K562 (cell line): ENCODE data around the gene TYRO3. TPM values are rescaled to one million over a fixed set of nuclear protein-coding genes. Genes with fewer than 3 reads are reported as not detected.

Experiments used
- ATAC-seq: fragments of 200-7000 bp; cut with Tn5 transposase; 3 replicates; pipeline ENCODE4 v1.9.1; 2020; ENCODE audit warnings: moderate library complexity
- BruUV-seq: library from RNA; stranded (reverse); fragments of 400-500 nt; replicated peaks from 2 replicates; lab custom pipeline; 2021; lab: Mats Ljungman, UMichigan
- CTCF ChIA-PET: fragments of 300-600 bp; formaldehyde crosslinking; extraction: SDS; loops from one replicate; lab custom pipeline; 2021; ENCODE audit warnings: low intra/inter-chr PET ratio; lab: Yijun Ruan, JAX
- POLR2A ChIA-PET: fragments of 300-600, 350-650 bp; sonication (Branson Sonifier 250); formaldehyde crosslinking; extraction: SDS; loops from one replicate; lab custom pipeline; 2021; ENCODE audit warnings: antibody characterized with exemption, inconsistent platforms; lab: Yijun Ruan, JAX
- DNase-seq, 4 experiments: peaks; one replicate each; pipeline versions ENCODE4 v3.0.0 to v3.0.0-alpha.2; 2011 to 2018; ENCODE audit warnings: low spot score in 3 of 4, mixed read lengths in 3 of 4; ENCODE audit errors: extremely low read depth in 1 of 4
- FAIRE-seq: peaks from 2 replicates; lab custom pipeline; 2011; peaks lifted over from hg19 to GRCh38; lab: Jason Lieb, UNC
- H2AFZ ChIP-seq: 2 replicates; pipeline ENCODE4 v1.6.0; 2011; ENCODE audit warnings: low read depth, low read length, control low read depth, inconsistent platforms
- H3K27ac ChIP-seq: fragments of 200-600 bp; 3 replicates; pipeline ENCODE4 v1.8.0; 2011; ENCODE audit warnings: low read depth, mild to moderate bottlenecking, control low read depth, inconsistent platforms, low read length, moderate library complexity, mixed read lengths; ENCODE audit errors: extremely low read depth
- H3K27me3 ChIP-seq, 2 experiments: fragments of 300-600 bp in 1 of 2; 2 replicates in 1 of 2; 3 replicates in 1 of 2; pipeline versions ENCODE4 v1.6.0 to v1.8.0; 2011; ENCODE audit warnings: inconsistent platforms in 2 of 2, low read length in 2 of 2, mild to moderate bottlenecking in 1 of 2, mixed read lengths in 1 of 2, moderate library complexity in 1 of 2; ENCODE audit not compliant: control insufficient read depth in 2 of 2, insufficient read depth in 2 of 2
- H3K36me3 ChIP-seq: fragments of 300-600 bp; 3 replicates; pipeline ENCODE4 v1.8.0; 2011; ENCODE audit warnings: mild to moderate bottlenecking, low read length, inconsistent platforms; ENCODE audit not compliant: control insufficient read depth, insufficient read depth
- H3K4me1 ChIP-seq, 2 experiments: fragments of 200-600 bp in 1 of 2; replicated peaks in 1 of 2; 2 replicates in 1 of 2; 3 replicates in 1 of 2; pipeline versions ENCODE4 v1.5.1 to v1.8.0; 2011; ENCODE audit warnings: inconsistent platforms in 2 of 2, low read length in 2 of 2, mild to moderate bottlenecking in 1 of 2, mixed read lengths in 1 of 2, moderate library complexity in 1 of 2; ENCODE audit not compliant: control insufficient read depth in 2 of 2, insufficient read depth in 2 of 2
- H3K4me2 ChIP-seq: 2 replicates; pipeline ENCODE4 v1.6.1; 2011; ENCODE audit warnings: low read length, control low read depth, inconsistent platforms, mixed read lengths; ENCODE audit not compliant: insufficient read depth
- H3K4me3 ChIP-seq: fragments of 200-600 bp; sonication (generic), shearing (Covaris generic); 2 replicates; pipeline ENCODE4 v1.5.1; 2016; ENCODE audit warnings: control low read depth, inconsistent platforms
- H3K79me2 ChIP-seq: fragments of 200-600 bp; 3 replicates; pipeline ENCODE4 v1.8.0; 2011; ENCODE audit warnings: low read length, inconsistent platforms; ENCODE audit not compliant: control insufficient read depth, insufficient read depth
- H3K9ac ChIP-seq, 2 experiments: 2 replicates each; pipeline versions ENCODE4 v1.6.0 to v1.6.1; 2011; ENCODE audit warnings: low read depth in 2 of 2, low read length in 2 of 2, control low read depth in 1 of 2, inconsistent platforms in 1 of 2, mild to moderate bottlenecking in 1 of 2, mixed read lengths in 1 of 2; ENCODE audit not compliant: insufficient read depth in 1 of 2
- H3K9me1 ChIP-seq: one replicate; pipeline ENCODE4 v1.6.0; 2011; ENCODE audit warnings: inconsistent platforms, mild to moderate bottlenecking, low read length, moderate library complexity; ENCODE audit not compliant: control insufficient read depth, insufficient read depth
- H3K9me3 ChIP-seq: replicated peaks from 2 replicates; pipeline ENCODE4 v1.5.1; 2011; ENCODE audit warnings: low read depth, low read length, inconsistent platforms; ENCODE audit not compliant: control insufficient read depth, insufficient read depth
- H4K20me1 ChIP-seq: replicated peaks from 2 replicates; pipeline ENCODE4 v1.6.1; 2011; ENCODE audit warnings: low read length, inconsistent platforms, mixed read lengths; ENCODE audit not compliant: control insufficient read depth, insufficient read depth
- ATF2 ChIP-seq: sonication (generic); formaldehyde crosslinking; IDR thresholded peaks from 2 replicates; pipeline ENCODE4 v1.8.1; 2022; ENCODE audit warnings: missing genetic modification reagents
- BCL6 ChIP-seq: fragments of 250-450 bp; sonication (Bioruptor Pico); IDR thresholded peaks from 2 replicates; pipeline ENCODE4 v1.4.0; 2020
- CC2D1A ChIP-seq: fragments of 450-650 bp; IDR thresholded peaks from 2 replicates; pipeline ENCODE4 v1.6.1; 2017; ENCODE audit warnings: mild to moderate bottlenecking
- GABPB1 ChIP-seq: sonication (generic); formaldehyde crosslinking; IDR thresholded peaks from 2 replicates; pipeline ENCODE4 v1.8.0; 2022; ENCODE audit warnings: mild to moderate bottlenecking, missing genetic modification reagents
- HDAC1 ChIP-seq, 2 experiments: fragments of 450-650 bp; IDR thresholded peaks; 2 replicates each; pipeline ENCODE4 v1.6.1; 2016 to 2017; ENCODE audit warnings: inconsistent platforms in 1 of 2, mild to moderate bottlenecking in 1 of 2, moderate library complexity in 1 of 2
- KDM5B ChIP-seq: fragments of 200-600 bp; sonication (generic); IDR thresholded peaks from 2 replicates; pipeline ENCODE4 v1.6.1; 2012; ENCODE audit warnings: low read depth, mild to moderate bottlenecking, moderate library complexity, low read length, control low read depth, inconsistent platforms; ENCODE audit not compliant: insufficient replicate concordance
- MTA1 ChIP-seq: fragments of 450-650 bp; IDR thresholded peaks from 2 replicates; pipeline ENCODE4 v1.6.1; 2017; ENCODE audit warnings: borderline replicate concordance
- POLR3A ChIP-seq: IDR thresholded peaks from 2 replicates; pipeline ENCODE4 v1.6.1; 2011; ENCODE audit warnings: borderline replicate concordance, mild to moderate bottlenecking, moderate library complexity; ENCODE audit not compliant: insufficient read length, insufficient read depth; ENCODE audit errors: extremely low read depth
- PPARD ChIP-seq: fragments of 250-450 bp; sonication (Bioruptor Pico); IDR thresholded peaks from 2 replicates; pipeline ENCODE4 v1.8.0; 2022; ENCODE audit warnings: inconsistent platforms, mild to moderate bottlenecking, moderate library complexity
- PRPF4 ChIP-seq: fragments of 200-400 bp; formaldehyde crosslinking; IDR thresholded peaks from one replicate; pipeline ENCODE4 v1.6.1; 2017; ENCODE audit warnings: low read length, low read depth, mild to moderate bottlenecking; ENCODE audit not compliant: insufficient read depth, poor library complexity, severe bottlenecking
- ZNF512 ChIP-seq: IDR thresholded peaks from 2 replicates; pipeline ENCODE4 v1.6.1; 2016; ENCODE audit warnings: missing genetic modification characterization, missing compliant biosample characterization
- ZNF609 ChIP-seq: sonication (generic); formaldehyde crosslinking; IDR thresholded peaks from 2 replicates; pipeline ENCODE4 v1.8.1; 2023; ENCODE audit warnings: missing genetic modification reagents, mild to moderate bottlenecking, borderline replicate concordance
- WGBS: fragments of 100-300 bp; shearing (Covaris generic); methylation state at CpG from one replicate; pipeline ENCODE4 v1.1.6; 2016; ENCODE audit warnings: low coverage, mixed read lengths; ENCODE audit not compliant: insufficient coverage; ENCODE audit errors: missing lambda C conversion rate; 5-methylcytosine and 5-hydroxymethylcytosine counted together
- in situ Hi-C: fragments of 300-500 bp; cut with MboI; formaldehyde crosslinking; loops from 4 replicates; pipeline ENCODE4 v1.15.0; 2018; ENCODE audit warnings: inconsistent platforms, mixed read lengths
- intact Hi-C: fragments of 100-400 bp; cut with micrococcal nuclease; formaldehyde crosslinking; loops from 2 replicates; pipeline ENCODE4 v1.14.2; 2022
- polyA plus RNA-seq, 8 experiments: library from polyadenylated mRNA; depleted of rRNA in 4 of 8; stranded (reverse) in 5 of 8; unstranded in 3 of 8; fragments of >200 nt; fragmentation: Nextera tagmentation in 2 of 8; fragmentation: Illumina TruSeq in 1 of 8; extraction: Ambion mirVana in 2 of 8; extraction: Trizol in 1 of 8; gene quantifications; 2 replicates each; pipeline versions ENCODE4 v1.2.1 to v1.2.3, GENCODE V29; 2011 to 2014; ENCODE audit warnings: inconsistent platforms in 1 of 8, missing spikeins in 1 of 8
- total RNA-seq, 7 experiments: library from RNA; depleted of rRNA in 6 of 7; stranded (reverse); fragments of >200 nt in 6 of 7; fragmentation: Illumina TruSeq in 2 of 7; extraction: Trizol in 2 of 7; gene quantifications; 2 replicates each; pipeline versions ENCODE4 v1.2.1 to v1.2.3, GENCODE V29; 2011 to 2021; ENCODE audit warnings: low replicate concordance in 1 of 7

TYRO3 gene
- total and polyA plus RNA-seq, 9 of the 15 experiments (the other 6 are each of a cell fraction or from before 2014, with no cell fraction given): 2.6 to 39.6 (median 18.6) TPM

- Histone ChIP-seq H4K20me1 (no peaks in the 10 kb centered on the region), H3K9me3 (no peaks in the 10 kb centered on the region), H3K4me3 (no peak overlapping the region), H3K4me1 (peaks cover 26 to 42% of the 10 kb centered on the region in 2 experiments), H2AFZ (peak overlapping the region; percentile 51; the same call in 1 of the 2 replicates), H3K4me2 (no peak overlapping the region), H3K27me3 (no peaks in the 10 kb centered on the region), H3K79me2 (peaks cover 17% of the 10 kb centered on the region), H3K9ac (no peak overlapping the region), H3K9me1 (no peaks in the 10 kb centered on the region), H3K27ac (no peak overlapping the region; the same call in 2 of the 3 replicates), H3K36me3 (peaks cover 9% of the 10 kb centered on the region; the same call in 1 of the 3 replicates)
- no peak for DNase-seq
- ATAC-seq: no peak
- no peak for FAIRE-seq
- WGBS: 68% methylated on average over 2 of the region's 5 CpGs
- POLR2A ChIA-PET: interaction anchor here (1.5 kb wide), 1 partner anchor 13 kb away, joined by 5 read pairs; the partner anchor contains the start of gene RPAP1
- in situ Hi-C loops: no loop called here
- BruUV-seq: no TSS peak
- intact Hi-C loops: loop anchor here (1.0 to 5.0 kb wide), 5 partner anchors 32 to 255 kb away; partner anchors contain the start of genes MAPKBP1 and MGA
- CTCF ChIA-PET: interaction anchor here (0.6 to 1.0 kb wide), 3 partner anchors 32 to 349 kb away, joined by 3 to 4 read pairs (median 3); no protein-coding TSS in a partner anchor
- TF ChIP-seq ZNF609 (CRISPR knock-in tag) (no peak), BCL6 (CRISPR knock-in tag) (no peak), ZNF512 (tag) (peak; percentile 88), GABPB1 (CRISPR knock-in tag) (no peak), PRPF4 (no peak), KDM5B (no peak), ATF2 (CRISPR knock-in tag) (no peak), MTA1 (peak; percentile 55; the same call in 1 of the 2 replicates), CC2D1A (no peak), HDAC1 (IDR thresholded peaks at IDR 0.05) (0 out of 4 replicates have a peak, but pooled peaks of 1 of the 2 experiments have one; percentile 21), PPARD (no peak), POLR3A (no peak)
Observed at GRCh38 chr15:41556677-41557076, 2.3 kb upstream of the TYRO3 start.
